Caco-2 (cell line): ENCODE data around the gene SECTM1. TPM values are rescaled to one million over a fixed set of nuclear protein-coding genes. Genes with fewer than 3 reads are reported as not detected.
A peak's percentile ranks its signal among the peaks of the same experiment; 100 is the strongest.

Experiments used
- BruUV-seq: library from RNA; stranded (reverse); fragments of 400-500 nt; replicated peaks from 2 replicates; lab custom pipeline; 2021; lab: Mats Ljungman, UMichigan
- CTCF ChIA-PET: fragments of 300-600 bp; sonication (Branson Sonifier 250); formaldehyde crosslinking; loops from one replicate; lab custom pipeline; 2022; ENCODE audit warnings: antibody characterized with exemption; lab: Charles Lee
- POLR2A ChIA-PET: fragments of 300-600 bp; sonication (Branson Sonifier 250); formaldehyde crosslinking; loops from one replicate; lab custom pipeline; 2022; ENCODE audit warnings: antibody characterized with exemption; lab: Charles Lee
- DNase-seq, 2 experiments: peaks; one replicate each; pipeline versions ENCODE4 v3.0.0 to v3.0.0-alpha.2; 2020 to 2022
- H3K27me3 ChIP-seq: replicated peaks from 2 replicates; pipeline ENCODE4 v1.6.0; 2011; ENCODE audit warnings: low read length; ENCODE audit not compliant: control insufficient read depth, insufficient read depth
- H3K36me3 ChIP-seq: 2 replicates; pipeline ENCODE4 v1.5.1; 2011; ENCODE audit warnings: low read length; ENCODE audit not compliant: control insufficient read depth, insufficient read depth
- H3K4me1 ChIP-seq: fragments of 250-450 bp; sonication (Bioruptor Pico); 2 replicates; pipeline ENCODE4 v1.5.1; 2020; ENCODE audit warnings: mild to moderate bottlenecking
- H3K4me3 ChIP-seq: 2 replicates; pipeline ENCODE4 v1.5.1; 2011; ENCODE audit warnings: low read depth, mild to moderate bottlenecking, control low read depth, low read length
- H3K9me3 ChIP-seq: fragments of 250-450 bp; sonication (Bioruptor Pico); 2 replicates; pipeline ENCODE4 v1.5.1; 2020; ENCODE audit warnings: mild to moderate bottlenecking, moderate library complexity
- H3K27ac Mint-ChIP-seq: one replicate; pipeline ENCODE4 v1.8.0; 2022; ENCODE audit warnings: mixed read lengths; ENCODE audit not compliant: unreplicated experiment
- H3K27me3 Mint-ChIP-seq: one replicate; pipeline ENCODE4 v1.8.0; 2022; ENCODE audit warnings: mixed read lengths; ENCODE audit not compliant: insufficient read depth, unreplicated experiment
- H3K36me3 Mint-ChIP-seq: one replicate; pipeline ENCODE4 v1.8.0; 2022; ENCODE audit warnings: mild to moderate bottlenecking, mixed read lengths; ENCODE audit not compliant: insufficient read depth, unreplicated experiment
- H3K4me1 Mint-ChIP-seq: one replicate; pipeline ENCODE4 v1.8.0; 2022; ENCODE audit warnings: low read depth, mixed read lengths; ENCODE audit not compliant: unreplicated experiment
- H3K4me3 Mint-ChIP-seq: one replicate; pipeline ENCODE4 v1.8.0; 2022; ENCODE audit warnings: mild to moderate bottlenecking, moderate library complexity, mixed read lengths; ENCODE audit not compliant: unreplicated experiment
- H3K9me3 Mint-ChIP-seq: one replicate; pipeline ENCODE4 v1.8.0; 2022; ENCODE audit warnings: mixed read lengths; ENCODE audit not compliant: unreplicated experiment
- intact Hi-C: fragments of 100-400 bp; cut with micrococcal nuclease; formaldehyde crosslinking; loops from one replicate; pipeline ENCODE4 v1.10.0; 2022; ENCODE audit not compliant: unreplicated experiment
- total RNA-seq: library from RNA; stranded (reverse); gene quantifications from 2 replicates; pipeline ENCODE4 v1.2.3, GENCODE V29; 2022
- TF ChIP-seq, protein P1 (sequence below), 2 experiments: fragments of 200-600 bp in 1 of 2; IDR thresholded peaks; 1 replicate in 1 of 2; 2 replicates in 1 of 2; pipeline versions ENCODE4 v1.5.1 to v1.8.0; 2011 to 2022; ENCODE audit warnings: antibody characterized with exemption in 1 of 2, control low read depth in 1 of 2, inconsistent platforms in 1 of 2, low read depth in 1 of 2, low read length in 1 of 2, mild to moderate bottlenecking in 1 of 2, moderate library complexity in 1 of 2; ENCODE audit not compliant: insufficient read depth in 1 of 2, severe bottlenecking in 1 of 2, unreplicated experiment in 1 of 2

Gene SECTM1
- total RNA-seq, 1 experiment from 2014 or later: 0.75 TPM

DNA sequence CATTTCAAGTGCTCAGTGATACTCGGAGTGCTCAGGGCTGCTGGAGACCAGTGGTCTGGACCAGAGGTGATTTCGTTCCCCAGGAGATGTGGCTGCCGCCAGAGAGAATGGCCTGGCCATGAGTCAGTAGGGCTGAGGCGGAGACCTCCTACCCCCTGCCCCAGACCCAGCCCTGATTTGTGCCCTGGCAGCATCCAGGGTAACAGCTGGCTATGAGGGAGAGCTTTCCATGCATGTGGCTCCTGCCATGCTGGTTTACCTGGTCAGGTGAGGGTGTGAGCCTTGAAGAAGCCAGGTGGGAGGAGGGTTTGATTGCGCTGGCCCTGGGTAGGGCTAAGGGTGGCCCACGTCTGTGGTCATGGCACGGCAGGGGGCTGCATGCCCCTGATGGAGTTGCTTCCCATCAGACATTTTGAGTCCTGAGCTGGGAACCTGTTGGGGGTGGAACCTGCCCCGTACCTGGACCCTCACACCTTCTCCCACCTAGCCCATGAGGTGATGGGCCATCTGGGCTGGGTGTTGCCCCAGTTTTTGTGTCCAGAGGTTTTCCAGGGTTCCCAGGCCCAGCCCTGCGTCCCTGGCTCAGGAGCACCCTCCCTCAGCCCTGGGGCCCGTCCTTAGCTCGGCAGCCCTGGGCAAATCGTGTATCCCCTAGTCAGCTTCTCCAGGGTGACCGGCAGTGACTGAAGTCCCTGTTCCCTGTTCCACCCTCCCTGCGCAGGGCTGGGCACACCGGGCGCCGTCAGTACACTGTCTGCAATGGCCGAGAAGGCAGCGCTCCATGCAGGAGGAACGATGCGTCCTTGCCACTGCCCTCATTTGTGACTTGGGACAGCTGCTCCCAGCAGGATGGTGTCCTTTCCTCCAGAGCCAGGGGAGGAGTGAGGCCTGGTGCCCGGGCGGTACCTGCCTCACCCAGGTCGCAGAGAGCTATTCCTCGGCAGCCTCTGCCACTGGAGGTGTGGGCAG lies 51.0 kb downstream of the SECTM1 start:
- H3K27me3 ChIP-seq: no peaks in the 10 kb centered on the region
- no peak for DNase-seq
- Mint-ChIP-seq H3K4me3 (no peak overlapping the region), H3K27ac (no peak overlapping the region), H3K36me3 (peaks cover 20% of the 10 kb centered on the region), H3K27me3 (no peaks in the 10 kb centered on the region), H3K4me1 (peaks cover 23% of the 10 kb centered on the region), H3K9me3 (no peaks in the 10 kb centered on the region)
- TF ChIP-seq, protein P1, sequence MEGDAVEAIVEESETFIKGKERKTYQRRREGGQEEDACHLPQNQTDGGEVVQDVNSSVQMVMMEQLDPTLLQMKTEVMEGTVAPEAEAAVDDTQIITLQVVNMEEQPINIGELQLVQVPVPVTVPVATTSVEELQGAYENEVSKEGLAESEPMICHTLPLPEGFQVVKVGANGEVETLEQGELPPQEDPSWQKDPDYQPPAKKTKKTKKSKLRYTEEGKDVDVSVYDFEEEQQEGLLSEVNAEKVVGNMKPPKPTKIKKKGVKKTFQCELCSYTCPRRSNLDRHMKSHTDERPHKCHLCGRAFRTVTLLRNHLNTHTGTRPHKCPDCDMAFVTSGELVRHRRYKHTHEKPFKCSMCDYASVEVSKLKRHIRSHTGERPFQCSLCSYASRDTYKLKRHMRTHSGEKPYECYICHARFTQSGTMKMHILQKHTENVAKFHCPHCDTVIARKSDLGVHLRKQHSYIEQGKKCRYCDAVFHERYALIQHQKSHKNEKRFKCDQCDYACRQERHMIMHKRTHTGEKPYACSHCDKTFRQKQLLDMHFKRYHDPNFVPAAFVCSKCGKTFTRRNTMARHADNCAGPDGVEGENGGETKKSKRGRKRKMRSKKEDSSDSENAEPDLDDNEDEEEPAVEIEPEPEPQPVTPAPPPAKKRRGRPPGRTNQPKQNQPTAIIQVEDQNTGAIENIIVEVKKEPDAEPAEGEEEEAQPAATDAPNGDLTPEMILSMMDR (IDR thresholded peaks at IDR 0.05; ENCODE audit: insufficient read depth in 1 of 2, low read depth in 1 of 2, low read length in 1 of 2, severe bottlenecking in 1 of 2, unreplicated experiment in 1 of 2): no peak
- no peaks in the 10 kb centered on the region for H3K36me3 ChIP-seq
- H3K4me3 ChIP-seq: no peak overlapping the region
- POLR2A ChIA-PET: no interaction called here
- BruUV-seq: no TSS peak
- intact Hi-C loops: no loop called here
- CTCF ChIA-PET: no interaction called here
- no peaks in the 10 kb centered on the region for H3K9me3 ChIP-seq
- peaks cover 18% of the 10 kb centered on the region for H3K4me1 ChIP-seq

DNA sequence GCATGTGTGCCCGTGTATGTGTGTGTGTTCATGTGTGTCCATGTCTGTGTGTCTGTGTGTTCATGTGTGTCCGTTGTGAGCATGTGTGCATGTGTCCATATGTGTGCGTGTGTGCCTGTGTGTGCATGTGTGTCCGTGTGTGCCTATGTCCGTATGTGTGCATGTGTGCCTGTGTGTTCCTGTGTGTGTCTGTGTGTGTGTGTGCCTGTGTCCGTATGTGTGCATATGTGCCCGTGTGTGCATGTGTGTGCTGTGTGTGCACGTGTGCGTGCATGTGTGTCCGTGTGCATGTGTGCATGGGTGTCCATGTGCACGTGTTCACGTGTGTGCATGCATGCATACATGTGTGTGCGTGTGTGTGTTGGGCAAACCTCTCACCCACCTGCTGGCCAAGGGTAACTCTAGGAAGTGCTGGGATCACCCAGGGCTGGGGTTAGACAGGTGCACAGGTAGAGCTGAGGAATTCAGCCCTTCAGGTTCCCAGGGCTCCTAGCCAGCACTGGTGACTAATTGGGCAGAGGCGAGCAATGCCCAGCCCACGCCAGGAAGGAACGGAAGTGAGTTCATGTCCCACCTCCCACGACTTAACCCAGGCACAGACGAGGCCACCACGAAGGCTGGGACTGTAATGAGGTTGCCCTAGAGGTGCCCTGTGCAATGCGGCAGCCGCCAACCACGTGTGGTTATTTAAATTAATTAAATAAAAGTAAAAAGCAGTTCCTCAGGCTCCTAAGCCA lies 51.9 kb downstream of the SECTM1 start:
- Mint-ChIP-seq H3K9me3 (no peaks in the 10 kb centered on the region), H3K27me3 (no peaks in the 10 kb centered on the region), H3K27ac (peak overlapping the region; percentile 29), H3K36me3 (peaks cover 20% of the 10 kb centered on the region), H3K4me3 (no peak overlapping the region), H3K4me1 (peaks cover 30% of the 10 kb centered on the region)
- POLR2A ChIA-PET: no interaction called here
- DNase-seq: no peak
- intact Hi-C loops: no loop called here
- no peaks in the 10 kb centered on the region for H3K36me3 ChIP-seq
- CTCF ChIA-PET: interaction anchor here (1.0 kb wide), 1 partner anchor 15 kb away, joined by 3 read pairs; no protein-coding TSS in a partner anchor
- TF ChIP-seq, protein P1 (IDR thresholded peaks at IDR 0.05; ENCODE audit: insufficient read depth in 1 of 2, low read depth in 1 of 2, low read length in 1 of 2, severe bottlenecking in 1 of 2, unreplicated experiment in 1 of 2): no peak
- H3K4me3 ChIP-seq: no peak overlapping the region
- H3K4me1 ChIP-seq: peaks cover 24% of the 10 kb centered on the region
- BruUV-seq: no TSS peak
- no peaks in the 10 kb centered on the region for H3K27me3 ChIP-seq
- no peaks in the 10 kb centered on the region for H3K9me3 ChIP-seq

GRCh38 chr17:82281076-82281475 lies 52.5 kb downstream of the SECTM1 start:
- H3K9me3 ChIP-seq: no peaks in the 10 kb centered on the region
- H3K4me3 Mint-ChIP-seq: no peak overlapping the region
- no peaks in the 10 kb centered on the region for H3K27me3 ChIP-seq
- H3K36me3 ChIP-seq: no peaks in the 10 kb centered on the region
- ChIA-PET CTCF (interaction anchor here (1.0 kb wide), 1 partner anchor 16 kb away, joined by 3 read pairs; no protein-coding TSS in a partner anchor), POLR2A (no interaction called here)
- peaks cover 20% of the 10 kb centered on the region for H3K36me3 Mint-ChIP-seq
- TF ChIP-seq, protein P1 (IDR thresholded peaks at IDR 0.05; ENCODE audit: insufficient read depth in 1 of 2, low read depth in 1 of 2, low read length in 1 of 2, severe bottlenecking in 1 of 2, unreplicated experiment in 1 of 2): no peak
- peaks cover 30% of the 10 kb centered on the region for H3K4me1 Mint-ChIP-seq
- BruUV-seq: no TSS peak
- no peak overlapping the region for H3K4me3 ChIP-seq
- H3K4me1 ChIP-seq: peaks cover 25% of the 10 kb centered on the region
- H3K27me3 Mint-ChIP-seq: no peaks in the 10 kb centered on the region
- intact Hi-C loops: no loop called here
- H3K9me3 Mint-ChIP-seq: no peaks in the 10 kb centered on the region
- H3K27ac Mint-ChIP-seq: peak overlapping the region; percentile 29
- no peak for DNase-seq
